Fibroblast of skin of abdomen (primary cell): Measurements from ENCODE around the gene RBMX. TPM values are rescaled to one million over a fixed set of nuclear protein-coding genes. Genes with fewer than 3 reads are reported as not detected.
A peak's percentile ranks its signal among the peaks of the same experiment; 100 is the strongest.
"Not testable (repeated sequence)": the region's sequence is repeated elsewhere in the genome, so short reads cannot be mapped to it uniquely, and the experiment has no call there.

ENCODE experiments used
- DNase-seq: peaks from one replicate; pipeline ENCODE4 v3.0.0-alpha.2; 2013
- polyA plus RNA-seq, 2 experiments: library from polyadenylated mRNA; unstranded; fragments of 120-200 nt; gene quantifications; one replicate each; pipeline ENCODE4 v1.2.1, GENCODE V29; 2013; ENCODE audit not compliant: insufficient read length in 2 of 2

RBMX gene
- 201 TPM for polyA plus RNA-seq (2013, experiment 1 of 2; ENCODE audit: insufficient read length)
- polyA plus RNA-seq (2013, experiment 2 of 2; ENCODE audit: insufficient read length), result 201 TPM

DNA sequence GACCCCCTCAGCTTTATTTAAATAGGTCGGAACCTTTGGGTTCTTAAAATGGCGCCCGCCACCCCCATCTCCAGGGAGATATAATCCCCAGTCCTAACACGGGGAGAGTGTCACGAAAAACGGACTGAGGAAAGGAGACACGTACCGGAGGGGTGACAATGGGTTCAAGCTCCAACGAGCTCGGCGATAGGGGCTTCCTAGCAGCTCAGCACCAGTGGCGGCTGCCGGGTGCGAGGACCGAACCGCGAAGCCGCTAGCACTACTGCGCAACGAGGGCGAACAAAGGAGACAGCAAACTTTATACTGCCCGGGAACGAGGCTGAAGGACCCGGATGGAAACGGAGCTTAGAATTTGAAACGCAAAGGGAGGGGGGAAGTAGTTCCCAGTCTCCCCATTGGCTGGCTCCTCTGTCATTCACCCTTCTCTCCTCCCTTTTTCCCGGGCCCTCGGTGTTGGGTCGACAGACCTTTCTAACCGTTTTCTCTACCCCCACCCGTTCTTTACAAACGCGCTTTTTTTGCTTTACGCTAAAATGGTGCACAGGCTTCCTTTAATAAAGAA lies at the start of gene RBMX:
TSS of gene RBMX (minus strand) at position 274 of the 562 bp plus-strand sequence. CDS start 1,298 bp downstream, outside the sequence.
- DNase-seq, result peak; percentile 95

DNA sequence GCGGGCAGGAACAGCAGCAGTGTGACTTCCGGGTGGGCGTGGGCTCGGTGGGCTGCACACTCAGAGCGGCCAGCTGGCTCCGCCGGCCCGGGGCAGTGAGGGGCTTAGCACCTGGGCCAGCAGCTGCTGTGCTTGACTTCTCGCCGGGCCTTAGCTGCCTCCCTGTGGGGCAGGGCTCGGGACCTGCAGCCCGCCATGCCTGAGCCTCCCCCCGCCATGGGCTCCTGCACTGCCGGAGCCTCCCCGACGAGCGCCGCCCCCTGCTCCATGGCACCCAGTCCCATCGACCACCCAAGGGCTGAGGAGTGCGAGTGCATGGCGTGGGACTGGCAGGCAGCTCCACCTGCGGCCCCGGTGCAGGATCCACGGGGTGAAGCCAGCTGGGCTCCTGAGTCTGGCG lies 40.9 kb upstream of the RBMX start:
- not testable (repeated sequence) for DNase-seq

DNA sequence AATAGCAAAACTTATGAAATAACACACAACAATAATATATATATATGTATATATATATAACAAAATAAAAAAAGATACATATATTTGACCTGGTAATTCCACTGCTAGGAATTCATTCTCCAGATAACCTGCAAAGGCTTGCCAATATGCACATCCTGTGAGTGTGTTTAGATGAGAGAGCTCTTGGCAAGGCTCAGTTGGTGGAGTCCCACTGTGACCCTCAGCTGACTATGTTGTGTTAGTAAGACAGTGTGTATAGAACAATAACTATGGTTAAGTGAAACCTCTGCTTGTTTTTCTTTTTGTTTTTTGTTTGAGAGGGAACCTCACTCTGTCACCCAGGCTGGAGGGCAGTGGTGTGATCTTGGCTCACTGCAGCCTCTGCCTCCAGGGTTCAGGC lies 39.5 kb upstream of the RBMX start:
- DNase-seq, result no peak

DNA sequence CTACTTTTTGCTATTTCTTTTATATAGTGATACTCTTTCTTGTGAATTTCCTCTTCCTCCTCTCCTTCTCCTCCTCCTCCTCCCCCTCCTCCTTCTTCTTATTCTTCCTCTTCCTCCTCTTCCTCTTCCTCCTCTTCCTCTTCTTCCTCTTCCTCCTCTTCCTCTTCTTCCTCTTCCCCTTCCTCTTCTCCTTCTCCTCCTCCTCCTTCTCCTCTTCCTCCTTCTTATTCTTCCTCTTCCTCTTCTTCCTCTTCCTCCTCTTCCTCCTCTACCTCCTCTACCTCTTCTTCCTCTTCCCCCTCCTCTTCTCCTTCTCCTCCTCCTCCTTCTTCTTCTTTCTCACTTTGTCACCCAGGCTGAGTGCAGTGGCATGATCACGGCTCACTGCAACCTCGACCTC lies 36.3 kb upstream of the RBMX start:
- DNase-seq, result no peak

DNA sequence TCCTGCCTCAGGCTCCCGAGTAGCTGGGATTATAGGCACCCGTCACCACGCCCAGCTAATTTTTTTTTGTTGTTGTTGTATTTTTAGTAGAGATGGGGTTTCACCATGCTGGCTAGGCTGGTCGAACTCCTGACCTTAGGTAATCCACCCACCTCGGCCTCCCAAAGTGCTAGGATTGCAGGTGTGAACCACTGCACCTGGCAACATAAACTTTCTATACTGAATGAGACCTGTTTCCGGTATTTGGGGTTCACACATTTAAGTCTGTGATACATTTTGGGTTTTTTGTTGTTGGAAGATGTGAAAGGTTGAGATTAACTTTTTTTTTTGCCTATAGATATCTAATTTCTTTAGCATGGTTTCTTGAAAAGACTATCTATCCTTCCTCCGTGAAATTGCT lies 31.1 kb upstream of the RBMX start:
- DNase-seq, result not testable (repeated sequence)

DNA sequence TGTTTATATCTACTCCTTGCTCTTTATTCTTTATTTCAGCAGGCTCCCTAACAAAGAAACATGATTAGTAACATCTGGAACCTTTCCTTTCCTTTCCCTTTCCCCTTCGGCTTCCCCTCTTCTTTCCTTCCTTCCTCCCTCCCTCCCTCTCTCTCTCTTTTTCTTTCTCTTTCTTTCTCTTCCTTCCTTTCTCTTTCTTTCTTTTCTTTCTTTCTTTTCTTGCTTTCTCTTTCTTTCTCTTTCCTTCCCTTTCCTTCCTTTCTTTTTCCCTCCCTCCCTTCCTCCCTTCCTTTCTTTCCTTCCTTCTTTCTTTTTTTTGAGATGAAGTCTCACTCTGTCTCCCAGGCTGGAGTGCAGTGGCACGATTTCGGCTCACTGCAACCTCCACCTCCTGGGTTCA lies 30.7 kb upstream of the RBMX start:
- DNase-seq, result no peak

DNA sequence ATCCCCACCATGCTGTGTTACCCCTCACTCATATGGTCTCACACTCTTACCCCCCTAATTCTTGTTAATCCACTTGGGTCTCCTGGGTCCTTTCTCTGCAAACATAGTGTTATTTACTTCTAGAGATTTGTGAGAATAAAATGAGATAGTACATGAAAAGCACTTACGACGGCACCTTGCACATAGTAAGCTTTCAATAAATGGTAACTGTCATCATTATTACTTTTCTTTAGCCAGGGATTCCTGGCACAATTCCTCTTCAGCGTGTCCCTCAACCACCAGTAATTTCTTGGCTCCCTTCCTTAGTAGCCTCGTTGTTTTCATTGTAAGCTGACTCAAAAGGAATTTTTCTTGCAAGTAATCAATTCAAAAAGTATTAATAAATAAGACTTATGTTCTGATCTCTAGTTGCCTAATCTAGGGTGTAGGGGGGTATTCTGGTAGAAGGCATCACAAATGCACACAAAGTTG lies 30.1 kb upstream of the RBMX start:
- peak; percentile 10 for DNase-seq

DNA sequence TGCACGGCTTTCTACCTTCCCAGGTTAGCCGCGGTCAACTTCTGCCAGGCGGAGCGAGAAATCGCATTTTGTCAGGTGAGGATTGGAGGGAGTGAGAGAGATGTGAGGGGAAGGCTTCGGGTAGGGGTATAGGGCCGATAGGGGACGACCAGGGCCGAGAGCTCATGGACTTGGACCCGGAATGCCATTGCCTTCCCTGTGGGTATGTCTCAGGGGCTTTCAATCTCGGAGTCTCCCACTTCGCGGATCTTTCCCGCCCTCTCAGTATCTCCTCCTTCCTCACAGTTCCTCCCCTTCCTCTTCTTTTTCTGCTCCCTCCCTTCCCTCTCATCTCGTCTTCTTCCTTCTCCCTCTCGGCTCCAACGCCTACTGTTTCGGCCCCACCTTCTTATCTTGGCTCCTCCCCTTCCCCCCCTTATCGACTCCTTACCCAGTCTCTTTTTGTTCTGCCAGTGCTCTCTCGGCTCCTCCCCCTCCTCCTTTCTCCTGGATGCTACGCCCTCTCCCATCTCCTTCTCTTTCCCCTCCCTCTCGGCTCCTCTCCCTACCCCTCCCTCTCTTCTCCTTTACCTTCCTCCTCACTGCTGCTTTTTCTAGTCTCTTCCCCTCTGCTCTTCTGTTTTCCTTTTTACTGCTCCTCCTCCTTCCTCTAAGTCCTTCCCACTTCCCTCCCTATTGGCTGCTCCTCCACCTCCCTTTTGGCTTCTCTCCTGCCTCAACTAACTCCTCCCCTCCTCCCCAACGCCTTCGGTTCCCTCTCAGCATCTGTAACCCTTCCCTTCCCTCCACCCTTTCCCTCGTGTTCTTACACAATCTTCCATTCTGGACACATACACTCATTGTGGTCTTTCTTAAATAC lies 29.4 kb upstream of the RBMX start:
- peak; percentile 92 for DNase-seq

DNA sequence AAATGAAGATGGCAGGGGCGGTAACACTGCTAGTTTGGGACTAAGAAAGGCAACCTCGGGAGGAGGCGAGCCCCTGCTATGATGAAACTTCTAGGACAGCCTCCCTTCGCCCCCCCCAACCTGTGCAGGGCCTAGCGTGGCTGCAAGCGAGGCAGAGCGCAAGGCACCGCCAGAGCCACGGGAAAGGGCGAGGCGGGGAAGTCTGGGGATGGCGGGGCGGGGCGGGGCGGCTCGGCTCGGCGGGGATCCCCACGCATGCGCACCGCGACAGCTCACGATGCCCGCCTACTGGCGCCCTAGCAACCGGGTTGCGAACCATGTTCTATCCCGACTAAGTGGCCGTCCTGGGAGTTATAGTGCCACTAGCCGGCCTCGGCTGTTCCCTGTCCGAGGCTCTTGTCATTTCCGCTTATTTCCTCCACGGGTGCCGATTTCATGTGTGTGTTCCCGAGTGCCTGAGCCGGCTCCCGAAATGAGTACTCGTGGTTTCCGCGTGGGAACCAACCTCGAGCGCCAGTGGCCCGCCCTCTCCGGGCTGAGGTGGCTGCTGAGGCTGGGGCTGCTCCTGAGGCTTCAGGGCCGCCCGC lies 28.7 kb upstream of the RBMX start:
- DNase-seq, result peak; percentile 83

DNA sequence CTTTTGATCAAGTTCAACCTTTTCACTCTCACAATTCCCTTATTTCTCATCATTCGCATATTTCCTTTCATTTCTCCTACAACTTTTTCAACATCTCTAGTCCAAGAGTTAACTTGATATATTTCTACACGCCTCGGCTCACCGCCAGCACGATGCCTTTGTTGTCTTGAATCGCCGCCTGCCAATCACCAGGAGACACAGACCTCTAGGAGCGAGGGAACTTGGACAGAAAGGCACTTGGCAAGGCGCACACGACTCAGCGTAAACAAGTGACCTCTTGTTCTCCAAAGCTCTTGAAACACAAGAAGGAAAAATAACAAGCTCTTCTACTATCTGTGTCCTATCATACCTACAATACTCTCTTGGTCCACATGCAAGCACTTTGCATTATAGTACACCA lies 27.1 kb upstream of the RBMX start:
- no peak for DNase-seq

DNA sequence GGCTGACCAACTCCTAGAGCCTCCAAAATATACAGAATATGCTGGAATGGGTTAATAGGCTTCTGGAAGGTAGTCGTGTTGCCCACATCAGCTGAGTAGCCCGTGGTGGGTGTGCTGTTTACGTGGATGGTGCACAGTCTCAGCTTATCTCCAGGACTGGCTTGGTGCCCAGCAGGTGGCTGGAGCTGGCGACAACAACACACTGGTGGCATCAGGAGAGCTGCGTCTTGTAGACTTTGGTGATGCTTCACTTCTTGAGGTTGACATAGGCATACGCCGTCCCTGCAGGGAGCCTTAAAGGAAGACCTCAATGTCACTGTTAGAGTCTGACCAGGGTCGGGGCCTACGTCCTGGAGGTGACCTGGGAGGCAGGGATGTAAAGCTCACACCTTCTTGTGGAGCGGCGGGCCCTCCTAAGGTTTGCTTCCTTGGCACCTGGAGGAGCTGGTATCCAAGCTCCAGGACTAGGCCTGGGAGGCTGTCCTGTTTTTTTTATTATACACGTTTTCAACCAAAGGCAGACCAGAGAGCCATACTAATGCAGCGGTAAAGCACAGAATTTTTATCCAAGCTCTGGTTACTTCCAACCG lies 26.5 kb upstream of the RBMX start:
- DNase-seq, result no peak

DNA sequence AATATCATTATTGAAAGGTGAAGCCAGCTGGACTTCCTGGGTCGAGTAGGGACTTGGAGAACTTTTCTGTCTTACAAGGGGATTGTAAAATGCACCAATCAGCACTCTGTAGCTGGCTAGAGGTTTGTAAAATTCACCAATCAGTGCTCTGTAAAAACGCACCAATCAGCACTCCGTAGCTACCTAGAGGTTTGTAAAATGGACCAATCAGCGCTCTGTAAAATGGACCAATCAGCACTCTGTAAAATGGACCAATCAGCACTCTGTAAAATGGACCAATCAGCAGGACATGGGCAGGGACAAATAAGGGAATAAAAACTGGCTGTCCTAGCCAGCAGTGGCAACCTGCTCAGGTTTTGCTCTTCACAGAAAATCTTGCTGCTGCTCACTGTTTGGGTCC lies 23.5 kb upstream of the RBMX start:
- DNase-seq, result not testable (repeated sequence)

DNA sequence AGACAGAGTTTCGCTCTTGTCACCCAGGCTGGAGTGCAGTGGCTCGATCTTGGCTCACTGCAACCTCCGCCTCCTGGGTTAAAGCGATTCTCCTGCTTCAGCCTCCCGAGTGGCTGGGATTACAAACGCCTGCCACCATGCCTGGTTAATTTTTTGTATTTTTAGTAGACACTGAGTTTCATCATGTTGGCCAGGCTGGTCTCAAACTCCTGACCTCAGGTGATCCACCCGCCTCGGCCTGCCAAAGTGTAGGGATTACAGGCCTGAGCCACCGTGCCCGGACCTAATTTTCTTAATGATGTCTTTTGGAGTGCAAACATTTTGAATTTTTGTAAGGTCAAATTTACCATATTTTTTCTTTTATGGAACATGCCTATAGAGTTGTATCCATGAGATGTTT lies 19.5 kb upstream of the RBMX start:
- DNase-seq, result not testable (repeated sequence)

DNA sequence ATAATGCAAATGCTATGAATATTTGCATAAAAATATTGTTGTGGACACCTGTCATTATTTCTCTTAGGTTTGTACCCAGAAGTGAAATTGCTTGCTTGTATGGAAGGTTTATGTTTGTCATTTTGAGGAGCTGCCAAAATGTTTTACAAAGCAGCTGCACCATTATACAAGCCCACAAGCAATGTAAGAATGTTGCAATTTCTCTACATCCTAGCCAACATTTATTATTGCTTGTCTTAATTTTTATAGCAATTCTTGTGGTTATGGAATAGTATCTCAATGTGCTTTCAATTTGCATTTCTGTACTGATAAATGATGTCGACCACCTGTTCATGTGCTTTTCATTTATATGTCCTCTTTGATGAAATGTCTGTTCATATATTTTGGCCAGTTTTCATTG lies 18.7 kb upstream of the RBMX start:
- DNase-seq, result peak; percentile 60

DNA sequence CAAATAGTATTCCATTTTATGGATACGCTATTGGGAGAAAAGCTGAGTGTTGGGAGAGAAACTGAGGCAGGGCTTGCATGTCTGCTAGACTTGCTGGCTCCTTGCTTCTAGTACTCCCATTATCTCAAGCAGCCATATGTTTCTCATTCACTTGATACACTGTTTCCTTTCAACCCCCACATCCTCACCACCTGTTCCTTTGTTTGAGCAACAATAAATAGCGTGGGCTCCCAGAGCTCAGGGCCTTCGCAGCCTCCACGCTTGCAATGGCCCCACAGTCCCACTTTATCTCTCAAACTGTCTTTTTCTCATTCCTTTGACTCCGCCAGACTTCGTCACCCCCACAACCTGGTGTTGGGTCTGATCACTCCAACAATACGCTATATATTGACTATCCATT lies 18.2 kb upstream of the RBMX start:
- DNase-seq, result not testable (repeated sequence)

DNA sequence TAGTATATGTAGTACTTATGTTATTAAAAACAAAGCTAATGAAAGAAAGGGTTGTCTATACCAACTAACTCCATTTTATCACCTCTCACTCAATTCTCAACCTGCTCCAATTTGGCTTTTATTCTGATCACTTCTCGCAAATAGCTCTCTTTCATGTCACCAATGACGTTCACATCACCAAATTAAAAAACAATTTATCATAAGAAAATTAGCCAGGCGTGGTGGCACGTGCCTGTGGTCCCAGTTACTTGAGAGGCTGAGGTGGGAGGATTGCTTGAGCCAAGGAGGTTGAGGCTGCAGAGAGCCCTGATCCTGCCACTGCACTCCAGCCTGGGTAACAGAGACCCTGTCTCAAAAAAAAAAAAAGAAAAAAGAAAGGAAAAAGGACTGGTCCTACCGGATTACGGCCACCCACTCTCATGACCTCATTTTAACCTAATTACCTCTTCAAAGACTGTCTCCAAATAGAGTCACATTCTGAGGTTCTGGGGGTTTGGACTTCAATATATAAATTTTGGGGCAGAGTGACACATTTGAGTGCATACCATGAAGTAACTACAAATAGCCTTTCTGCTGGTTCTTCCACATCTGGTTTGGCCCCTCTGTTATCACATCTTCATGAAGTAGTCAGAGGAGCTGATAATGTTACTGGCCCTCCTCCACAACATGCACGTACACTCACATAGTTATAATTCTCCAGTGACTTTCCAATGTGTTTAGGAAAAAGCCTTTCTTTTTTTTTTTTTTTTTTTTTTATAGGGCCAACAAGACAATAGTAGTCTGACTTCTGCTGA lies 15.8 kb upstream of the RBMX start:
- DNase-seq, result peak; percentile 10

DNA sequence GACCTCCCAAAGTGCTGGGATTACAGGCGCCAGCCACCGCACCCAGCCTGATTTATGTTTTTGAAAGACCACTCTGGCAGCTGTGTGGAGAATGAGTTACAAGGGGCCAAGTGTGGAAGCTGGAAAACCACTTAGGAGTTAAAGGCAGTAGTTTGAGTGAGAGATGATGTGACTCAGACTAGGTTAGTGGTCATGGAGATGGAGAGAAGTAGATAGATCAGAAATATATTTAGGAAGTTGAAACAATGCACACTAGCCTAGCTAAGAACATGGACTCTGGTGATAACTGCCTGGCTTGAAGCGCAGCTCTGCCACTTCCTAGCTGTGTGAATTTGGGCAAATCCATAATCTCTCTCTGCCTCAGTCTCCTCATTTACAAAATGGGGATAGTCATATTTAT lies 11.9 kb upstream of the RBMX start:
- no peak for DNase-seq

DNA sequence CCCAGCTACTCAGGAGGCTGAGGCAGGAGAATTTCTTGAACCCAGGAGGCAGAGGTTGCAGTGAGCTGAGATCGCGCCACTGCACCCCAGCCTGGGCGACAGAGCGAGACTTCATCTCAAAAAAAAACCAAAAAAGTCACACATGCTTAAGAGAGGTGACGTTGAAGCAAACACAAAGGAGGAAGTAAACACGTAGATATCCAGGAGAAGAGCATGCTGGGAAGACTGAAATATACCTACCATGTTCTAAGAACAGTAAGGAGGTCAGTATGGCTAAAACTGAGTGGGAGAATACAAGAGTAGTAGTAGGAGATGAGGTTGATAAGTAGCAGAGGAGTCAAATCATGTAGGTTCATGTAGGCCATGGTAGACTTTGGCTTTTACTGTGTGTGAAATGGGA lies 10.1 kb upstream of the RBMX start:
- not testable (repeated sequence) for DNase-seq

DNA sequence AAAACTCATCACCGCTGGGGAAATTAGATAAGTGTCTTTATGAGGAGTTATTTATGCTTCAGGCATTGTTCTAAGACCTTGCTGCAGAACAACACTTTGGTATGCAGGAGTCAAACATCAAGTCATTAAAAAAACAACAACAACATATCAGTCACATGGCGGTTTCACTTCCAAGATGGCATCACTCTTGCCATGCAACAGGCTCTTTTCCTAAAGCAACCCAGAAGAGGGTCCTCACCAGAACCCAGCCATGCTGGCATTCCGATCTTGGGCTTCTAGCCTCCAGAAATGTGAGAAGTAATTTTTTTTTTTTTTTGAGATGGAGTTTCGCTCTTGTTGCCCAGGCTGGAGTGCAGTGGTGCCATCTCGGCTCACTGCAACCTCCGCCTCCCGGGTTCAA lies 8.7 kb upstream of the RBMX start:
- no peak for DNase-seq

DNA sequence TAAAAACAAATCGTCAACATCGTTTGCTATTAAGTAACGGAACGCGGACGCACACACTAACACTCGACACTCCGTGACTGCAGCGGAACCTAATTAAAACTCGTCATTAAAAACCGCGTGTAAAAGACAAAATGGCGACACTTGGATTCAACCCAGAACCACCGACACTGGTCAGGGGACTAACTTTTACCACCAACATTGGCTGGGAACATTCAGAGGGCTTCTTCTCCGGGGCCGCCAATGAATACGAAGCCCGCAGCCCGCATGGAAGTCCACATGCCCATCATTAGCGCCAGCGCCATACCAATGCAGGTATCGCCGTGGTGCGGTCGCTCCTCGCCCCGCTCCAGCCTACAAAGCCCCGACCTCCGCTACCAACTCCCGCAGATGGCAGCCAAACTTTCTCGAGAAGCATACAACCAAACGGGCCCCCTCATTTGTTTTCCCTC lies 498 bp downstream of the RBMX start:
- peak; percentile 14 for DNase-seq

DNA sequence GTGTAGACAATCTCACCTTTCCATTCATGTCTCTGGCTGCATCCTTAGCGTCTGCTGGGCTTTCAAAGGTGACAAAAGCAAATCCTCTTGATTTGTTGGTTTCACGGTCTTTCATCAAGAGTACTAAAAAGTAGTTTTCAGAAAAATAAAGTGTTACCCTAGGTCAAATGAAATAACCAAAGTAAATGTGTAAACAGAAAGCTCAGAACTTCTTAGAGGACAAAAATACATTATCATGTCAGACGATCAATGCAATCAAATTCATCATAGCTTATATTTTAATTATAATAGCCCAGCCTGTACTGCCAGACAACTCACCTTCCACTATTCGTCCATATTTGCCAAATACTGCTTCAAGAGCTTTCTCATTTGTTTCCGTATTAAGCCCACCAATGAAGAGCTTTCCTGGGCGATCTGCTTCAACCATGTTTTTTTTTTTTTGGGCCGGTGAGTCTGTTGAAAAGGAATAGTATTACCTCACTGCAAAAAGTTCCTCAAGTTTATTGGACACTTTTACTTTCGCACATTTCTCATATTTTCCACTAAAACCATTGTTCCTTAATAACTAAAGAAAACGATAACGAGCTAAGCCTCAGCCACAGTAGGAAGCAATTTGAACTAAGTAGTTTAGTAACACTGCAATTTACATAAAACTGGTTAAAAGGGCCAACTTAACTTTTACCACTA lies 1.4 kb downstream of the RBMX start:
- DNase-seq, result peak; percentile 12

DNA sequence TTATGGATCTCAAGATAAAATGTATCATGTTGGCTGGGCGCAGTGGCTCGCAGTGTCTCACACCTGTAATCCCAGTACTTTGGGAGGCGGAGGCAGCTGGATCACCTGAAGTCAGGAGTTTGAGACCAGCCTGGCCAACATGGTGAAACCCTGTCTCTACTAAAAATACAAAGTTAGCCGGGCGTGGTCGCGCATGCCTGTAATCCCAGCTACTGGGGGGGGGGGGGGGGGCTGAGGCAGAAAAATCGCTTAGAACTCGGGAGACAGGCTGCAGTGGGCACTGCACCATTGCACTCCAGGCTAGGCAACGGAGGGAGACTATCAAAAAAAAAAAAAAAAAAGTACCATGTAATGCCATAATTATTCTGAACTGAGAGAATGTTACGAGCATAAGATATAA lies 2.1 kb downstream of the RBMX start:
- DNase-seq, result no peak
